HepG2 (cell line): ENCODE data around the gene METTL15.

Experiments
- CTCF ChIP-seq: sonication (generic); formaldehyde crosslinking; IDR thresholded peaks from 2 replicates; pipeline ENCODE4 v1.5.0; 2020; ENCODE audit warnings: mild to moderate bottlenecking, missing genetic modification reagents, moderate library complexity
- IRF2 ChIP-seq: IDR thresholded peaks from 2 replicates; pipeline ENCODE4 v1.6.1; 2018; ENCODE audit warnings: missing genetic modification reagents, missing compliant biosample characterization
- NFE2 ChIP-seq: sonication (generic); formaldehyde crosslinking; IDR thresholded peaks from 2 replicates; pipeline ENCODE4 v1.4.0; 2020; ENCODE audit warnings: missing genetic modification reagents
- ZNF781 ChIP-seq: sonication (generic); formaldehyde crosslinking; IDR thresholded peaks from 2 replicates; pipeline ENCODE4 v1.5.1; 2020; ENCODE audit warnings: borderline replicate concordance, mild to moderate bottlenecking, missing genetic modification reagents; ENCODE audit errors: not compliant biosample characterization
- ZNF788 ChIP-seq: sonication (generic); formaldehyde crosslinking; IDR thresholded peaks from 2 replicates; pipeline ENCODE4 v1.5.0; 2020; ENCODE audit warnings: mild to moderate bottlenecking, missing genetic modification reagents, borderline replicate concordance

GRCh38 chr11:28170759-28171158, 62.6 kb downstream of the METTL15 start:
- TF ChIP-seq CTCF (CRISPR knock-in tag) = no peak
- no peak for TF ChIP-seq ZNF788 (CRISPR knock-in tag)
- no peak for TF ChIP-seq ZNF781 (CRISPR knock-in tag)
- no peak for TF ChIP-seq IRF2
- TF ChIP-seq NFE2 (CRISPR knock-in tag) = no peak
